Measurements from ENCODE around the gene AKNA. TPM values are rescaled to one million over a fixed set of nuclear protein-coding genes. Genes with fewer than 3 reads are reported as not detected.
A peak's percentile ranks its signal among the peaks of the same experiment; 100 is the strongest.

Gene AKNA
- total RNA-seq, 1 donor from 2014 or later, result 2.6 TPM

DNA sequence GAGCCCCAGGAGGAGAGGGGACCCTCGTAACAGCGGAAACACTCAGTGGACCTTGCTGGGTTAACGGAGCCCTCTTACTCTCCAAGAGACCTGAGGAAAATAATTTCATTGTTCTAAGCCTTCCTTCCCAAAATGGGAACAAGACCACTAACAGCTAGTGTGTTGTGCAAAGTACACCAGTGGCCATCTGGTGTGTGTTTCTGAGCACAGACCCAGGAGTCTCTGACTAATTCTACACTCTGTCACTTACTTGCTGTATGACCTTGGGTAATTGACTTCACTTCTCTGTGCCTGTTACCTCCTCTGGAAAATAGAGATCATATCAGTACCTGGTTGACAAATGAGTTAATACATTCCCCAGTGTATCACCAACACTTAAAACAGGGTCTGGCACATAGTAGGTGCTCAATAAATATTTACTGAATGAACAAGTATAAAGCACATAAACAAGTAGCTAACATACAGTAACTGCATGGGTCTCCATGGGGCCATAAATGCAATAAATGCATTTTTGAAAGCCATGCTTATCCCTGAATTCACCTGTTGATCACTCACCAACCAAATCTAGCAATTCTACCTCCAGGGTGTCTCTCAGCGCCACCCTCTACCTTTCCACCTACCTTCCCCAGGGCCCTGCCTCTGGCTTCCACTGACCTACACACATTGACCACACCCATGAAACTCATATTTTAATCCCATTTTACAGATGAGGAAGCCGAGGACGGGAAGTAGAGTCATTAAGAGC lies 44.7 kb upstream of the AKNA start:
- no peak for DNase-seq (ENCODE audit: low read depth)
- Histone ChIP-seq H3K4me3 (ENCODE audit: low read depth, low read length) (no peak overlapping the region), H3K27me3 (ENCODE audit: control insufficient read depth, insufficient read depth, low read length) (peaks cover 2% of the 10 kb centered on the region), H3K36me3 (ENCODE audit: control insufficient read depth, insufficient read depth, low read length) (no peaks in the 10 kb centered on the region)
- peak; percentile 23 for FAIRE-seq
- TF ChIP-seq, protein P1, sequence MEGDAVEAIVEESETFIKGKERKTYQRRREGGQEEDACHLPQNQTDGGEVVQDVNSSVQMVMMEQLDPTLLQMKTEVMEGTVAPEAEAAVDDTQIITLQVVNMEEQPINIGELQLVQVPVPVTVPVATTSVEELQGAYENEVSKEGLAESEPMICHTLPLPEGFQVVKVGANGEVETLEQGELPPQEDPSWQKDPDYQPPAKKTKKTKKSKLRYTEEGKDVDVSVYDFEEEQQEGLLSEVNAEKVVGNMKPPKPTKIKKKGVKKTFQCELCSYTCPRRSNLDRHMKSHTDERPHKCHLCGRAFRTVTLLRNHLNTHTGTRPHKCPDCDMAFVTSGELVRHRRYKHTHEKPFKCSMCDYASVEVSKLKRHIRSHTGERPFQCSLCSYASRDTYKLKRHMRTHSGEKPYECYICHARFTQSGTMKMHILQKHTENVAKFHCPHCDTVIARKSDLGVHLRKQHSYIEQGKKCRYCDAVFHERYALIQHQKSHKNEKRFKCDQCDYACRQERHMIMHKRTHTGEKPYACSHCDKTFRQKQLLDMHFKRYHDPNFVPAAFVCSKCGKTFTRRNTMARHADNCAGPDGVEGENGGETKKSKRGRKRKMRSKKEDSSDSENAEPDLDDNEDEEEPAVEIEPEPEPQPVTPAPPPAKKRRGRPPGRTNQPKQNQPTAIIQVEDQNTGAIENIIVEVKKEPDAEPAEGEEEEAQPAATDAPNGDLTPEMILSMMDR (IDR thresholded peaks at IDR 0.05; ENCODE audit: insufficient read depth, low read length, severe bottlenecking), result no peak

DNA sequence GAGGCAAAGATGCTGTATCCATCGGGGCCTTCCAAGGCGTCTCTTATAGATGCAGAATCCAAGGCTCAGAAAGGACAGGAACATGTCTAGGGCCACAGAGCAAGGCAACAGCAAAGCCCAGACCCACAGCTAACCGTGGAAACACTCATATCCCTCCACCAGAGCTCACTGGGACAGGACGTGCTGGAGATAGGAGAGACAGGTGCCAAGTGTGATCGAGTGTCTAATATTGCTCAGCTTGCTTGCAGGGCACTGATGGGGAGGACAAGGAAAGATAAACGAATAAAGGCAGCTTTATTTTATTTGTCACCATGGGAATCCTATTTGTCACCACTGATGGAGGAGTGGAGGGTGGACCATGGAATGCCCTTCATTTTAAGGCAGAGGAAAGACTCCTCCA lies 44.0 kb upstream of the AKNA start:
- DNase-seq (ENCODE audit: low read depth) (no peak), FAIRE-seq (no peak)
- TF ChIP-seq, protein P1 (IDR thresholded peaks at IDR 0.05; ENCODE audit: insufficient read depth, low read length, severe bottlenecking), result no peak
- peaks cover 2% of the 10 kb centered on the region for H3K27me3 ChIP-seq (ENCODE audit: control insufficient read depth, insufficient read depth, low read length)
- H3K36me3 ChIP-seq (ENCODE audit: control insufficient read depth, insufficient read depth, low read length), result no peaks in the 10 kb centered on the region
- no peak overlapping the region for H3K4me3 ChIP-seq (ENCODE audit: low read depth, low read length)

DNA sequence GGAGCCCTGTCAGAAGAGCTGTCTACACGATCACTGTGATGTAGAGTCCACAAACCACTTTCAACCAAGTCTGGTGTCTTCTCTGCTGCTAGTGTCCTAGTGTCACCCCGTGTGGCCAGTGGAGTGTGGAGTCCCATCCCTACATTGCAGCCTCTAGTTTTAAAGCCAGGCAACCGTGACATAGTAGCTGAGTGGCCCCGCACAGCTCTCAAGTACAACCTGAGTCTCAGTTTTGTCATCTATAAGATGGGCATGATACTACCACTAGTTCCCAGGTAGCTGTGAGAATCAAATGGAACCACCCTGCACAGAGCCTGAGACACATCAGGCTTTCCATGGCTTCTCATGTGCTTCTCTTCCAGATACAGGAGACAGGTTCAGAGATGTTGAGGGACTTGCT lies 43.2 kb upstream of the AKNA start:
- Histone ChIP-seq H3K36me3 (ENCODE audit: control insufficient read depth, insufficient read depth, low read length) (no peaks in the 10 kb centered on the region), H3K27me3 (ENCODE audit: control insufficient read depth, insufficient read depth, low read length) (peaks cover 2% of the 10 kb centered on the region), H3K4me3 (ENCODE audit: low read depth, low read length) (no peak overlapping the region)
- no peak for DNase-seq (ENCODE audit: low read depth)
- no peak for FAIRE-seq
- TF ChIP-seq, protein P1 (IDR thresholded peaks at IDR 0.05; ENCODE audit: insufficient read depth, low read length, severe bottlenecking), result no peak

DNA sequence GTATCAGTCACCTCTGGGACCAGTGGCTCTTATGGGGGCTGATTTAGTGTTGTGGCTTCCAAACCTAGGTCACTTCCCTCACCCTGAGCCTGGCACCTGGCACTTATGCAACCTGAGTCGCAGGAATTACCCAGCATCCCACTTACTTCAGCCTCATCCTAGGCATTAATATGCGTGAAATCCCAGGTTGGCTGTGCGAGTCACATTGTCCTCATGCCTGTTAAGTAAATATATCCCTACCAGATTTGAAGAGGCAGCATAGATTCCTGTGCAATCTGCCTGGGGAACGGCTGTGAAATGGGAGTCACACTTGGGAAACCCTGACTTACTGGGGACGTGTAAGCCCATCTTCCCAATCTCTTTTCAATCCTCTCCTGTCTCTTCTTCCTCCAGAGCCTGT lies 42.7 kb upstream of the AKNA start:
- Histone ChIP-seq H3K36me3 (ENCODE audit: control insufficient read depth, insufficient read depth, low read length) (no peaks in the 10 kb centered on the region), H3K4me3 (ENCODE audit: low read depth, low read length) (no peak overlapping the region), H3K27me3 (ENCODE audit: control insufficient read depth, insufficient read depth, low read length) (peaks cover 2% of the 10 kb centered on the region)
- peak; percentile 28 for DNase-seq (ENCODE audit: low read depth)
- TF ChIP-seq, protein P1 (IDR thresholded peaks at IDR 0.05; ENCODE audit: insufficient read depth, low read length, severe bottlenecking), result no peak
- no peak for FAIRE-seq

DNA sequence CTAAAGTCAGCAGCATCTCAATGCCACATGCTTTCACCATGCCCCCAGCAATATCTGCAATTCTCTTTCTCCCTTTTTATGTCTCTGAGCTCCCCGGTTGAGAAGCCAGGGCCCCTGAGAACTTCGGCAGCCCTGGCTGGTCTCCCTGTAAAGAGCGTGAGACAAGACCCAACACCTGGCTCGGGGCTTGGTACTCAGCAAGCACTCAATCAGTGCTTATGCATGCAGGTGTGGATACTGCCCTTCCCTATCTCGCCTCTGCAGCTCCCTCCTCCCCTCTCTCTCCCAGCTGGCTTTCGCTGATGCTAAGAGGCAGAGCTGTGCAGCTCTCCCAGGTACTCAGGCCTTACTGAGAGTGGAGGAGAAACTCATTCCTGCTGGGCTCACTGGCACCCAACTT lies 41.7 kb upstream of the AKNA start:
- DNase-seq (ENCODE audit: low read depth) (no peak), FAIRE-seq (no peak)
- no peak overlapping the region for H3K4me3 ChIP-seq (ENCODE audit: low read depth, low read length)
- peaks cover 2% of the 10 kb centered on the region for H3K27me3 ChIP-seq (ENCODE audit: control insufficient read depth, insufficient read depth, low read length)
- H3K36me3 ChIP-seq (ENCODE audit: control insufficient read depth, insufficient read depth, low read length), result no peaks in the 10 kb centered on the region
- TF ChIP-seq, protein P1 (IDR thresholded peaks at IDR 0.05; ENCODE audit: insufficient read depth, low read length, severe bottlenecking), result no peak

DNA sequence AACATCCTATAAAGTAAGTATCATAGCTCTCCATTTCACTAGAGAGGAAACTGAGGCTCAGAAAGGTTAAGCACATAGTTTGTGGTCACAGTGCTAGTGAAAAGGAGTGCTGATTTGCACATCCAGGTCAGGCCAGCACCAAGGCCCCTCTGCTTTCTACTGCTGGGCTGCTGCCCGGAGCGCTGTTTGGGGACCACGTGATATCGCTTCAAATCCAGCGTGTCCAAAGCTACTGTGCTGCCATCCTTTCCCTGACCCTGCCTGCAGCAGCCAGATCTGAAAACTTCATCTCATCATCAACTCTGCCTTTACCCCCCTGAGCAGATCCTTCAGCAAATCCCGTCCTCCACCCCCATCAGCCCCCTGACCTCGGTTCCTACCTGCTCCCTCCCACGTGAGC lies 40.7 kb upstream of the AKNA start:
- DNase-seq (ENCODE audit: low read depth), result no peak
- FAIRE-seq, result no peak
- Histone ChIP-seq H3K36me3 (ENCODE audit: control insufficient read depth, insufficient read depth, low read length) (no peaks in the 10 kb centered on the region), H3K4me3 (ENCODE audit: low read depth, low read length) (no peak overlapping the region), H3K27me3 (ENCODE audit: control insufficient read depth, insufficient read depth, low read length) (peaks cover 2% of the 10 kb centered on the region)
- TF ChIP-seq, protein P1 (IDR thresholded peaks at IDR 0.05; ENCODE audit: insufficient read depth, low read length, severe bottlenecking), result no peak
